ENCODE measurements around the gene CNGA3. TPM values are rescaled to one million over a fixed set of nuclear protein-coding genes. Genes with fewer than 3 reads are reported as not detected.

Gene CNGA3
- total and polyA plus RNA-seq, 2 of the 4 experiments (the other 2 are of a cell fraction), result under 0.01 TPM; not detected in 1

- TF ChIP-seq RFX5 (IDR thresholded peaks at IDR 0.05; ENCODE audit: low read depth, low read length), result no peak
Observed at GRCh38 chr2:98380203-98380535, 33.9 kb downstream of the CNGA3 start (continued).

- in situ Hi-C loops (cut with MboI; ENCODE audit: low sequenced_read_pairs) (loop anchor here (5.0 to 10.0 kb wide), 3 partner anchors 87 to 677 kb away; no protein-coding TSS in a partner anchor), dilution Hi-C loops (cut with HindIII; ENCODE audit: low sequenced_read_pairs, unreplicated experiment) (no loop called here), intact Hi-C loops (cut with micrococcal nuclease) (loop anchor here (10.0 kb wide), 1 partner anchor 97 kb away; no protein-coding TSS in a partner anchor)
- no peak overlapping the region for H3K14ac ChIP-seq (replicated peaks; ENCODE audit: low read depth, low read length)
- no peak overlapping the region for H3K4me3 ChIP-seq (ENCODE audit: insufficient read depth, low read depth, low read length)
- no peak for DNase-seq
- no peak overlapping the region for H3K56ac ChIP-seq (ENCODE audit: extremely low read depth, insufficient read depth, low read length)
- no peak overlapping the region for H3K23ac ChIP-seq (ENCODE audit: low read depth, low read length)
- no peaks in the 10 kb centered on the region for H4K20me1 ChIP-seq (ENCODE audit: insufficient read depth, low read length)
- no peak overlapping the region for H4K8ac ChIP-seq (ENCODE audit: low read depth in 2 of 2, low read length in 2 of 2)
- H3K79me1 ChIP-seq (ENCODE audit: low read depth in 1 of 2, low read length in 2 of 2), result no peaks in the 10 kb centered on the region
- no peaks in the 10 kb centered on the region for H3K9me3 ChIP-seq (ENCODE audit: control insufficient read depth, insufficient read depth, low read length)
- no peak overlapping the region for H2BK20ac ChIP-seq (ENCODE audit: low read depth, low read length)
- TF ChIP-seq ELK1 (IDR thresholded peaks at IDR 0.05; ENCODE audit: borderline replicate concordance, low read depth, low read length), result no peak
- no peak for TF ChIP-seq USF2 (IDR thresholded peaks at IDR 0.05; ENCODE audit: low read depth, low read length)
- TF ChIP-seq FOS (IDR thresholded peaks at IDR 0.05; ENCODE audit: low read depth, low read length), result no peak
- TF ChIP-seq MAFK (IDR thresholded peaks at IDR 0.05; ENCODE audit: low read depth, low read length), result no peak
- no peak for TF ChIP-seq POLR2A (IDR thresholded peaks at IDR 0.05; ENCODE audit: low read depth, low read length)
- TF ChIP-seq NFE2L2 (IDR thresholded peaks at IDR 0.05; ENCODE audit: low read depth, low read length), result no peak
- TF ChIP-seq MAZ (IDR thresholded peaks at IDR 0.05; ENCODE audit: borderline replicate concordance, low read depth, low read length), result no peak
- no peak for TF ChIP-seq RFX5 (IDR thresholded peaks at IDR 0.05; ENCODE audit: low read depth, low read length)
- no peak for TF ChIP-seq RAD21 (IDR thresholded peaks at IDR 0.05; ENCODE audit: low read length)
- no peak for TF ChIP-seq CEBPB (IDR thresholded peaks at IDR 0.05; ENCODE audit: low read depth, low read length)
- no peak for TF ChIP-seq SMC3 (IDR thresholded peaks at IDR 0.05; ENCODE audit: low read depth, low read length)
- no peak overlapping the region for H2AK5ac ChIP-seq (ENCODE audit: low read depth, low read length)
- BruUV-seq (replicated peaks), result no TSS peak
- no peak overlapping the region for H3K9ac ChIP-seq (ENCODE audit: low read depth, low read length)
- no peaks in the 10 kb centered on the region for H3K9me1 ChIP-seq (ENCODE audit: insufficient read depth, low read length)
- no peak overlapping the region for H3K4me2 ChIP-seq (ENCODE audit: low read depth, low read length)
- ChIA-PET CTCF (no interaction called here), POLR2A (ENCODE audit: unreplicated experiment) (no interaction called here)
- no peak overlapping the region for H4K5ac ChIP-seq (ENCODE audit: low read depth, low read length)
- WGBS, 2 experiments (ENCODE audit: extremely low coverage in 2 of 2, insufficient read length in 1 of 2), result 57% methylated on average over 7 of the region's 8 CpGs; no CpG with 5 or more reads in 1 of the 2 experiments
- no peak overlapping the region for H4K91ac ChIP-seq (ENCODE audit: insufficient read depth, low read depth, low read length)
- H3K18ac ChIP-seq (ENCODE audit: low read depth, low read length), result no peak overlapping the region
- H2AK9ac ChIP-seq (replicated peaks; ENCODE audit: low read depth, low read length, poor library complexity), result no peak overlapping the region
- H3K27me3 ChIP-seq (ENCODE audit: control insufficient read depth, insufficient read depth, low read length), result peaks cover 34% of the 10 kb centered on the region
- no peak for ATAC-seq (ENCODE audit: low read depth)
- no peaks in the 10 kb centered on the region for H3K36me3 ChIP-seq (ENCODE audit: control insufficient read depth, insufficient read depth, low read length)
- no peak overlapping the region for H2AFZ ChIP-seq (replicated peaks; ENCODE audit: low read length, poor library complexity)
- H3K27ac ChIP-seq (ENCODE audit: insufficient read depth, low read length), result no peak overlapping the region
- H2BK120ac ChIP-seq (ENCODE audit: low read depth, low read length), result no peak overlapping the region
- H2BK15ac ChIP-seq (ENCODE audit: low read depth, low read length), result no peak overlapping the region
- no peak overlapping the region for H3K4ac ChIP-seq (ENCODE audit: low read depth, low read length)
- no peak overlapping the region for H2BK5ac ChIP-seq (ENCODE audit: low read depth, low read length, poor library complexity, severe bottlenecking)
- H3K4me1 ChIP-seq (ENCODE audit: control insufficient read depth, insufficient read depth, low read length), result no peaks in the 10 kb centered on the region
Observed at GRCh38 chr2:98381494-98381893, 35.2 kb downstream of the CNGA3 start.

All from IMR-90 (cell line).